EH (cell line): Measurements from ENCODE around the gene ZNF92.
A peak's percentile ranks its signal among the peaks of the same experiment; 100 is the strongest.
"Not testable (repeated sequence)": the region's sequence is repeated elsewhere in the genome, so short reads cannot be mapped to it uniquely, and the experiment has no call there.

Source experiments
- DNase-seq: peaks from one replicate; pipeline ENCODE4 v3.0.0-alpha.2; 2015; ENCODE audit warnings: low read depth

Gene ZNF92

DNA sequence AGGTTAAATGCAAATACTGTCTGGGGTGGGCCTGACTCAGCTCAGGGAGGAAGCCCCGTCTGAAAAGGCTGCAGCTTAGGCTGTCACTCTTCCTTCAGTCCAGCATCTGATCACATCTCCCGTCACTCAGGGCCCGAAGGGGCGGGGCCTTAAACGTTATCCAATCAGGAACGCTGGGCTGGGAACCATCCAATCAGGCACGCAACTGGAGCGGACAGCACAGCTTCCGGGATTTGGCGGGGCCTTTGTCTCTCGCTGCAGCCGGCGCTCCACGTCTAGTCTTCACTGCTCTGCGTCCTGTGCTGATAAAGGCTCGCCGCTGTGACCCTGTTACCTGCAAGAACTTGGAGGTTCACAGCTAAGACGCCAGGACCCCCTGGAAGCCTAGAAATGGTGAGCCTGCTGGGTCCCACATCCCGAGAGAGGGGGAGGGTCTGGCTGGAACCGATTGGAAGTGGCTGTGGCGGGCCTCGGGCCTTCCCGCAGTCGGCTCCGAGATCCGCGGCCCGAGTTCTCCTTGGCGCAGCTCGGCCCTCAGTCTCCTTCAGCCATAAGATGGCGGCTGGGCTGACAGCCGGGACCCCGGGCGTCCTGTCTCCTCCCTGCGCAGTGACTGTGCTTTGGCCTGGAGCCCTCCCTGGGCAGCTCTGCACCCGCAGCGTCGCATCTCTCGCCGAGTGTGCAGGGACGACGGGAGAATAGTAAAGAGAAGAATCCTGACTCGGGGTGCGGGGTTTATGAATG lies at the start of gene ZNF92:
Gene ZNF92, plus strand, starts transcription at position 248 of the 744 bp plus-strand sequence. Its CDS starts 143 bp downstream, at position 391.
- DNase-seq, result peak; percentile 97

DNA sequence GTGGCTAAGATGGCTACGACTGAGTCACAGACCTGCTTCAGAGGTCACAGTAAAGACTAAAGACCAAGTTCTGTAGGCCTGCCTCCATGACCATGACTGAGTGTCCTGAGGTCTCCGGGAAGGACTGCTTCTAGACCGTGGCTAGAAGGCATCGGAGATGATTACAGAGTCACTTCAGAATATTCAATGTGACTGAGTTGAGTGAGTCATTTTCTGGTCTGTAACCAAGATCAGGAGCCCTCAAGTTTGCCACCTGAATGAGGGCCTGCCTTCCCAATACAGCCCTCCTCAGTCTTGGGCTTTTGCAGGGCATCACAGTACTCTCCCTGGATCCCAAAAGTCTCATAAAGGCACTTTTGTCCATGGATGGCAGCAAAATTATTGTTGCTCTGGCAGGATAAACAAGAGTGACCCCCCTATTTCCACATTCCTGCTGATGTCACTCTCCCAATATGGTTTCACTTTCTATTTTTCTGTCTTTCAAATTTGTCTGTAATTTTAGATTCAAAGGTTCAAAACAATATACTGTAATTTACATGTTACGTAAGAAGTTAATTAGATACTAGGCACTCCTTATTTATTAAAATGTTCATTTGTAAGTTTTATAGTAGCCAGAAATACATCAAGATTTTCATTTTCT lies 47.7 kb upstream of the ZNF92 start:
- peak; percentile 2 for DNase-seq

DNA sequence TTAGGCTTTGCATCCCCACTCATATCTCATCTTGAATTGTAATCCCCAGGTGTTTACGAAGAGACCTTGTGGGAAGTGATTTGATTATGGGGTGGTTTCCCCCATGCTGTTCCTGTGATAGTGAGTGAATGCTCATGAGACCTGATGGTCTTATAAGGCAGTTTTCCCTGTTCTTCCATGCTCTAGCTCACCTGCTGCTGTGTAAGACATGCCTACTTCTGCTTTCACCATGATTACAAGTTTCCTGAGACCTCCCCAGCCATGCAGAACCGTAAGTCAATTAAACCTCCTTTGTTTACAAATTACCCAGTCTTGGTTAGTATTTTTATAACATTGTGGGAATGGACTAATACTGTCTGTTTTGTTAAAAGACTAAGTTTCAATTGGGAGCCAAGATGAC lies 35.3 kb upstream of the ZNF92 start:
- no peak for DNase-seq

DNA sequence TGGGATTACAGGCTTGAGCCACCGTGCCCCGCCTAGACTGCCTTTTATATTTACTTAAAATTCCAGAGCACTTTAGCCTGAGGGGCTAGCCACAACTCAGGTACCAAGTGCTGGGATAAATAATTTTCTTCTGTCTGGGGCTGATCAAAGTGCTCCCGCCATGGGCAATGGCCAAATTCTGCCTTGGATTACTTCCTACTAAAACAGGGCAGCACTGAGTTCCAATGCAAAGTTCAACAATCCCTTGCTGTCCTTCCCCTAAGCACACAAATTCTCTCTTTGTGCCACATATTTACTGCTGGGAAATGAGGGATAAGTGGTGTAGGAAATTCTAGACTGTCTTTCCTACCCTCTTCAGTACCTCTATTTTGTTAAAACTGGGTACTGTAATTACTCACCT lies 34.4 kb upstream of the ZNF92 start:
- DNase-seq, result no peak

DNA sequence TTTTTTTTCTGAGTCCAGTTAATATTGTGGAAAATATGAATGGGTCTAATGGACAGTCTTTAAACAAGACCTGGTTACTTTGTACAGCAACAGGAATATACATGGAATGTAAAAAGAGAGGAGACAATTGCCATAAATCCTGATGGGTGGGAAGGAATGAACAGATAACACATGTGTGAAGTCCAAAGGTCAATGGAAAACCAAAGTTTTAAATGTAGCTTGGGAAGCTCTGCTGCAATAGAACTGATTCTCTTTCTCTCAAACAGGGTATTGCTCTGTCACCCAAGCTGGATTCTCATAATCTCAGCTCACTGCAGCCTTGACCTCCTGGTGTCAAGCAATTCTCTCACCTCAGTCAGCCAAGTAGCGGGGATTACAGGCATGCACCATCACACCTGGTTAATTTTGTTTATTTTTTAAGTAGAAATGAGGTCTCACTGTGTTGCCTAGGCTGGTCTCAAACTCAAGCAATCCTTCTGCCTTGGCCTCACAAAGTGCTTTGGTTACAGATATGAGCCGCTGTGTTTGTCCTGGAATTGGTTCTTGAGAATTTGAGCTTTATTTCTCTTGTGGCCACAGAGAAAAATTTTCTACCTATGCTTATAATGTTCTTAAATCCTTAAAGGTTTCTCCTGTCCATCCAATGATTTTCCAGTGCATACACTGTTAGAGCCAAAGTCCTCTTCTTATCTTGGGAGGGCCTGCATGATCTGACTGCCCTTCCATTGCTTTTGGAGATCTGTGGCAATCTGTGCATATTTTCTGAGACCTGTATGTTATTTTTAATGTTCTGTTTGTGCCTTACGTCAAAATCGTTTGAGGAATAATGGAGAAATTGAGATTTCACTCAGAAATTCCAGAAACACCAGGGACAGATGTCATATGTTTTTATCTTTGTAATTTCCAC lies 30.7 kb upstream of the ZNF92 start:
- DNase-seq, result no peak

DNA sequence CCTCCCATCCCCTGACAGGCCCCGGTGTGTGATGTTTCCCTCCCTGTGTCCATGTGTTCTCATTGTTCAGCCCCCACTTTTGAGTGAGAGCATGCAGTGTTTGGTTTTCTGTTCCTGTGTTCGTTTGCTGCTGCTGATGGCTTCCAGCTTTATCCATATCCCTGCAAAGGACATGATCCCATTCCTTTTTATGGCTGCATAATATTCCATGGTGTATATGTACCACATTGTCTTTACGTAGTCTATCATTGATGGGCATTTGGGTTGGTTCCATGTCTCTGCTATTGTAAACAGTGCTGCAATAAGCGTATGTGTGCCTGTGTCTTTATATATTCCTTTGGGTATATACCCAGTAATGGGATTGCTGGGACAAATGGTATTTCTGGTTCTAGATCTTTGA lies 29.1 kb upstream of the ZNF92 start:
- not testable (repeated sequence) for DNase-seq

DNA sequence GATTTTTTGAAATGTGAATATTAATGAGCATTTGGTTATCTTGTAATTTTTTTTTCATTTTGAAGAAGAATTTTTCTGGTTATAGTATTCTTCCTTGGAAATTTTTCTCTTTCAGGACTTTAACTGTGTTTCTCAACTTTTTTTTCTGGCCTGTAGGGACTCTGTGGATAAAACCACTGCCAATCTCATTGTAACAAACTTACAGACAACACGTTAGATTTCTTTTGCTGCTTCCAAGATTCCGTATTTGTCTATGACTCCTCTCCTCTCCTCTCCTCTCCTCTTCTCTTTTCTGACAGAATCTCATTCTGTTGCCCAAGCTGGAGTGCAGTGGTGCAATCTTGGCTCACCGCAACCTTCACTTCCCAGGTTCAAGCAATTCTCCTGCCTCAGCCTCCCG lies 19.4 kb upstream of the ZNF92 start:
- no peak for DNase-seq

DNA sequence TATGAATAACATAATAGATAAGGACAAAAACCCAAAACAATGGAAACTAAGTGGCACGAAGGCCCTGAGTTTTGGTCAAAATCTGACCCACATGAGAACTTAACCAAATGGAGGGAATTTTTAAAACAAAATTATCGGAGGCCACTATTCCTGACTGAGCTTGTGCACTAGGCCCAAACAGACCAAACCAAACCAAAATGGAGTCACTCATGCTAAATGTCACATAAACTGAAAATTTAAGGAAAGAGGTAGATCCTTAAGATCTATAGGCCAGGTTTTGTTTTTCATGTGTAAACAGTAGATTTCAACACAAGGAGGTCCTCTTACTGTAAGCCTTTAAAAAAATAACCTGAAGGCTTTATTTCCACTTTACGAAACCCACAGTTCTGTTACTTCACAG lies 3.8 kb upstream of the ZNF92 start:
- no peak for DNase-seq

DNA sequence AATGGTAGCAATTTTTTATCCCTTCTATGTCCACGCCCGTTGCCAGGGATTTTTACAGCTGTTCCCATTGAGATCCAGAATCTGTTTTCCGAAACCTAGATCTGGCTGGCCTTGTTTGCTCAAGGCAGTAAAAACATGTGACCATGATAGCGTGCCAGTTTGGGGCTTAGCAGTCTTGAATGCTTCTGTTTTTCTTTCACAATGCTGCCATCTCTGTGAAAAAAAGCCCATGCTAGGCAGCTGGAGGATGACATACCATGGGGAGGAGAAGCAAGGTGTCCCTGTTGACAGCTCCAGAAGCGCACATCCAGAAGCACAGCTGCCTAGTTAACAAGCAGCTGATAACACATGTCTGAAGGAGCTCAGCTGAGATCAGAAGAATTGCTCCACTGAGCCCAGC lies 2.2 kb upstream of the ZNF92 start:
- no peak for DNase-seq

DNA sequence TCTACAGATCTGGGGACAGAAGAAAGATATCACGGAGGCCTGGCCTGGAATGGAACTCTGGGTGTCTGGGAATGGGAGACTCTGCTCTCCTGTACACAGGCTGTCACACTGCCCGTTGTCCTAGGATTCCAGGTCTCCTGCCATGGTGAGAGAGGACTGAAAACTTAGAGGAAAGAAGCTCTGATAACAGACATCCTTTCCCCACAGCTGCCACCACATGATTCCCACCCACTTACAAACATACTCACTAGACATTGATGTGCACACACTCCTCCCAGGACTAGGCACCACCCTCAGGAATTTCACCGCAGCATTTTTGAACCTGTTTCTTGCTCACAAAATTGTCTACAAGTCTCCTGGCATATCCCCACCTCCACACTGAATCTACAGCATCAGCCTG lies 5.7 kb downstream of the ZNF92 start:
- peak; percentile 45 for DNase-seq

DNA sequence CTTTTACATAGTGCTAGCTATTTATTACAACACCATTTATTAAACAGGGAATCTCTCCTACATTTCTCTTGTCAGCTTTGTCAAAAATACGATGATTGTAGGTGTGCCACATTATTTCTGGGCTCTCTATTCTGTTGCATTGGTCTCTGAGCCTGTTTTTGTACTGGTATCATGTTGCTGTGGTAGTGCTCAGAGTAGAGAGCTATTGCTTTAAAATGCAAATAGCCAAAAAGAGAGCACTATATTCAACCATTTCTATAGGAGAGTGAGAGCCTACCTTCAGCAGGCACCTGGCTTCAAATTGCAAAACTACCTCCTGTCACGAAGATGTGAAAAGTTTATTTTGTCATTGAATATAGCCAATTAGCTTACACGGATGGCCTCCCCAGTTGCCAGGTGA lies 8.1 kb downstream of the ZNF92 start:
- no peak for DNase-seq

DNA sequence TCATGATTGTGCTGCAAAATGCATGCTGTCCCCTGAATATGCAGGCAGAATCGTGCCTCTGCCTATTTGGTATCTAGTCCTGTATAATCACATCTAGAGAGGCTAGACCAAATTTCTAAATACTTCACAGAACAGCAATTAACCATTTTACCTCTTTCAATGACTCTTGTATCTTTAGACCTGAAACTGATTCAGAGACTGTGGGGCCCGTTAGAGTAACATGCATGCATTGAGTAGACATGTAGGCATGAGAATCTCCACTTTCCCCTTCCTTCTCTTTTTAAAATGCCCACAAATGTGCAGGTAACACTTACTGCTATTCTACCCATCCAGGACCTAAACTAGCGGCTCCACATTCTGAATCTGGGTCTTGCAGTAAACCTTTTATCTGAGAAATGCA lies 8.8 kb downstream of the ZNF92 start:
- no peak for DNase-seq

DNA sequence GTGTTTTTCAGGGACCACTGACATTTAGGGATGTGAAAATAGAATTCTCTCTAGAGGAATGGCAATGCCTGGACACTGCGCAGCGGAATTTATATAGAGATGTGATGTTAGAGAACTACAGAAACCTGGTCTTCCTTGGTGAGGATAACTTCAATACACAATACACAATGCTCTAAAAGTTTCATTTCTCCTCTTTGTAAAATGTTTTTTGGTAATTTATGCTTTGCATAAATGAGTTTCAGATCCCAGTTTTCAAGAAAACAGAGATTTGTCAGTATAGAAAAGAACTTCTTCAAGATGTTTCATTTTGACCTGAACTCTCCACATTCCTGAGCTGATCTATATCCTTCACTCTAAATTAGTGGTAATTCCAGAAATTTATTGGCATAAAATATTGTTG lies 14.2 kb downstream of the ZNF92 start:
- no peak for DNase-seq

DNA sequence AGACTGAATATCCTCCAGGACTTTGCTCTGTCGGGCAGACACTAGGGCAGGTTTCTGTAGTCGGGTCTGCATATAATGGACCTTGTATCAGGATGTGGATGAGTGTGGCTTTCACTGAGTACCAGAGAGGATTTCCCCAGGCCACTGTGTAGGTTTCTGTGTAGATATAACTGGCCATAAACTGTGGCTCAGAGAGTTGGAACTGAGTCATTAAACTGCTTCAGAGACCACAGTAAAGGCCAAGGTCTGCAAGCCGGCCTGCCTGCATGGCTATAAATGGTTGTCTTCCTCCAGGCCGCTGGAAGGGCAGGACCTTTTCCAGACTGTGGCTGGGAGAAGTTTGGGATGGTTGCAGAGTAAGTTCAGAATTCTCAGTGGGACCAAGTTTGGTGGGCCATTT lies 16.9 kb downstream of the ZNF92 start:
- peak; percentile 48 for DNase-seq

DNA sequence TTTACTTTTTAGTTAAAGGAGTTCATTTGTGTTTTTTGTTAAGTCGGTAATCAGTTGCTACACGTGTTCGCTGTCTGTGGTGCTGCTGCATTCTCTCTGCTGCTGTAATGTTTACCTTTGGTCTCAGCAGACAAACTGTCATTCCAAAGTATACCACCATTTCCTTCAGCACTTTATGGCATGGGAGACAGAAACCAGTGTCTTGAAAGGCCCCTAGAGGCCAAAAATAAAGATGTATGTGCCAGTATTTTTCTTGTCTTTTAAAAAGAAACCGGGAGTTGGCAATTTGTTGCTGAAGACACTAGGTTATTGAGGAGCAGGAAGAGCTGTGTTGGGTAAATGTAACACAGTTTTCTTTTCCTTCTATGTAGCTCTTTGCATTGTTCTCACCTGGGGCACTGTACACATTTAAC lies 24.1 kb downstream of the ZNF92 start:
- DNase-seq, result peak; percentile 25

DNA sequence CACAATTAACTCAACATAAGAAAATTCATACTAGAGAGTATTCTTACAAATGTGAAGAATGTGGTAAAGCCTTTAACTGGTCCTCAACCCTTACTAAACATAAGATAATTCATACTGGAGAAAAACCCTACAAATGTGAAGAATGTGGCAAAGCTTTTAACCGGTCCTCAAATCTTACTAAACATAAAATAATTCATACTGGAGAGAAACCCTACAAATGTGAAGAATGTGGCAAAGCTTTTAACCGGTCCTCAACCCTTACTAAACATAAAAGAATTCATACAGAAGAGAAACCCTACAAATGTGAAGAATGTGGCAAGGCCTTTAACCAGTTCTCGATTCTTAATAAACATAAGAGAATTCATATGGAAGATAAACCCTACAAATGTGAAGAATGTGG lies 25.0 kb downstream of the ZNF92 start:
- peak; percentile 59 for DNase-seq

DNA sequence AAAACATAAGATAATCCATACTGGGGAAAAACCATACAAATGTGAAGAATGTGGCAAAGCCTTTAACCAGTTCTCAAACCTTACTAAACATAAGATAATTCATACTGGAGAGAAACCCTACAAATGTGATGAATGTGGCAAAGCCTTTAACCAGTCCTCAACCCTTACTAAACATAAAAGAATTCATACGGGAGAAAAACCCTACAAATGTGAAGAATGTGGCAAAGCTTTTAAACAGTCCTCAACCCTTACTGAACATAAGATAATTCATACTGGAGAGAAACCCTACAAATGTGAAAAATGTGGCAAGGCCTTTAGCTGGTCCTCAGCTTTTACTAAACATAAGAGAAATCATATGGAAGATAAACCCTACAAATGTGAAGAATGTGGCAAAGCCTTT lies 25.4 kb downstream of the ZNF92 start:
- peak; percentile 50 for DNase-seq

DNA sequence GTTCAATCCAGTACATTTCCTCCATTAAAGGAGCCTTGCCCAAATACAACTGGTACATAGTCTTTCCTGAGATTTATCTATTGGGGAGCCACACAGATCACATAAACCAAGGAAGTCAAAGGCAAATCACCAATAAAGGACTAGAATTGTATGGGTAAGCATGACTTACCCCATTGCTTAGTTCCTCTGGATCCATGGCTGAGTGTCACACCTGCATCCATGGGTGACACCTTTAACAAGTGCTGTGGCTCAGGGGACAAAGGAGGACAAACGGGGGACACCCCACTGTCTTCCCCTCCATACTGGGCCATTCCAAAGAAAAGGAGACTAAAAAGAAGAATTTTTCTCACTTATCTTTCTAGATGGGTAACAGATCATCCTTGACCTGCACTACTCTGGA lies 30.4 kb downstream of the ZNF92 start:
- DNase-seq, result no peak

DNA sequence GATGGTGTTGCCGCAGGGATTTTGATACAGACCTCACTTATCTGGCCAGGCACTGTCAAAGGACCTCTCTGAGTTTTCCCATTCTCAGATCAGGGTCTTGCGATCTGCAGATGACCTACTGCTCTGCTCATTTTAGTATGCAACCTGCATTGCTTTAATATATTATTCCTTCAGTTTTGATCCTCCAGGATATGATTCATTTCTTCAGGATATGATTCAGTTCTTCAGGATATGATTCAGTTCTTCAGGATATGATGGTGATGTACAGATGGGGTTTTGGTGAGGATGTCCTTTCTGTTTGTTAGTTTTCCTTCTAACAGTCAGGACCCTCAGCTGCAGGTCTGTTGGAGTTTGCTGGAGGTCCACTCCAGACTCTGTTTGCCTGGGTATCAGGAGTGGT lies 33.1 kb downstream of the ZNF92 start:
- DNase-seq, result not testable (repeated sequence)

DNA sequence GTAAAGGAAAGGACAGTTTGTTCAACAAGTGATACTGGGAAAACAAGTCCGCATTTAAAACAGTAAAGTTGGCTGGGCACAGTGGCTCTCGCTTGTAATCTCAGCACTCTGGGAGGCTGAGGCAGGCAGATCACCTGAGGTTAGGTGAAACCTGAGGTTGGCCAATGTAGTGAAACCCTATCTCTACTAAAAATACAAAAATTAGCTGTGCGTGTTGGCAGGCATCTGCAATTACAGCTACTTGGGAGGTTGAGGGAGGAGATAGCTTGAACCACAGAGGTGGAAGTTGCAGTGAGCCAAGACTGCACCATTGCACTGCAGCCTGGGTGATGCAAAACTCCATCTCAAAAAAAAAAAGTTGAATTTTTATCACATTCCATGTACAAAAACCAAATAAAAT lies 35.7 kb downstream of the ZNF92 start:
- no peak for DNase-seq

DNA sequence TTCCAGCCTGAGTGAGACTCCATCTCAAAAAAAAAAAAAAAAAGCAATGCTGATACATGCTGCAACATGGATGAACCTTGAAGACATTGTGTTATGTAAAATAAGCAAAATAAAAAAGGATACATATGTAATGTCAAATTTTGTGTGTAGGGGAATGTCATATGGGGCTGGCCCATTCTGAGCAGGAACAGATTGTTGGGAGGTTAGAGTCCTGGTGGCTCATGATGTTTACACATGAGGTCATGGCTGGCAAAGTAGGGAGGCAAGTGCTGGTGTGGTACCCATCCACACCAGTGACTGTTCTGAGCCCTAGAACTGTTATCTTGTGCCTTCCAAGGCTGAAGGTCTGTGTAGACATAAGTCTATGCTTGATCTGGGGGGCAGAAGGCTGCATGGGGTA lies 37.6 kb downstream of the ZNF92 start:
- no peak for DNase-seq

DNA sequence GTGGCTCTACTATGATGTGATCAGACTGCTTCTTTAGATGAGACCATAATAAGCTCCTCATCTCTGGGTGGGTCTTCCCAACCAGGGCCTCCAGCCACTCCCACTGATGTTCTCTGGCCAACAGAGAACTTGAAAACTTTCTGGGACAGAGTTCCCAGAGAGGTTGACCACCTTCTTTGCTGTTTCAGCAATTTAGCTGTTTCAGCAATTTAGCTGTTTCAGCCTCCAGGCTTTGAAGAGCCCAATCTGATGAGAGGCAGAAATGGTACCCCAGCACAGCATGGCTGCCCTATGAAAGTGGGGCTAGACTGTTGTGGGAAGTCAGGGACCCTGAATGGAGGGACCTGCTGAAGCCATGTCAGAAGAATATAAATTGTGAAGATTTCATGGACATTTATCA lies 49.0 kb downstream of the ZNF92 start:
- no peak for DNase-seq

DNA sequence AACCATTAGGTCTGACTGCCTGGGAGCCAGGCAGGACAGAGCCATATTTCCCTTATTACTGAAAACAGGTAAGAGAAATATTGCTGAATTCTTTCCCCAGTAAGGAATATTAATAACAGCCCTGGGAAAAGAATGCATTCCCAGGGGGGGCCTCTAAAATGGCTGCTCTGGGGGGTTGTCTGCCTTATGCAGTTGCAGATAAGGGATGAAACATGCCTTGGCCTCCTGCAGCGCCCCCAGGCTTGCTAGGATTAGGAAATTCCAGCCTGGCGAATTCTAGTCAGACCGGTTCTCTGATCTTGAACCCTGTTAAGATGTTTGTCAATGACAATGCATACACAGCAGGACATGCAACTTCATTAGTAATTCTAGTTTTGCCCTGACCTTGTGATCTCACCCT lies 49.6 kb downstream of the ZNF92 start:
- not testable (repeated sequence) for DNase-seq
